ENCODE measurements around the gene LRFN4.

LRFN4 gene

GRCh38 chr11:66858186-66858938, 1.5 kb downstream of the LRFN4 start:
- ATAC-seq (no peak), DNase-seq (no peak)

DNA sequence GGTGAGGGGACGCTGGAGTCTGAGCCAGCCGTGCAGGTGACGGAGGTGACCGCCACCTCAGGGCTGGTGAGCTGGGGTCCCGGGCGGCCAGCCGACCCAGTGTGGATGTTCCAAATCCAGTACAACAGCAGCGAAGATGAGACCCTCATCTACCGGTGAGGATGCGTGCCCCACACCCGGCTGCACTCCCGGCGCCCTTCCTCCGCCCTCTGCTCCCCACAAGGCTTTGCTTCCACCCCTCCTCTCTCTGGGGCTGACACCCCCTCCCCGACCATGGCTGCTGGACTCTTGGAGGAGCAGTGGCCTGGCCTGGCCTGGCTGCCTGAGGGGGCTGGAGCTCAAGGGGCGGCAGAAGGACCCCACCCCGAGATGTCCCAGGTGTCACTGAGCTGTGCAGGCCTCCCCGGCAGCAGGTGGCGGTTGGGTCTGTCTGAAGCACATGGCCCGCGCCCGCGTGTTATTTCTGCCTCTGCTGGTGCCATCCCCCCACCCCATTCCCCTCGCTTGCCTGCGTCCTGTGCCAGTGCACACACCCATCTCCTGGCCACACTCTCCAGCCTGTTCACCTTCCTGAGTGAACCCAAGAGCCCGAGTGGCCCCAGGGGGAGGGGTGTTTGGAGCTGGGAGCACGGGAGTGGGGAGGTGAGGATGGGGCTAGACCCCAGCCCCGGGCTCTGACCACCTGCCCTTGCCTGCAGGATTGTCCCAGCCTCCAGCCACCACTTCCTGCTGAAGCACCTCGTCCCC, 2.2 kb downstream of the LRFN4 start:
- ATAC-seq (no peak), DNase-seq (no peak)

DNA sequence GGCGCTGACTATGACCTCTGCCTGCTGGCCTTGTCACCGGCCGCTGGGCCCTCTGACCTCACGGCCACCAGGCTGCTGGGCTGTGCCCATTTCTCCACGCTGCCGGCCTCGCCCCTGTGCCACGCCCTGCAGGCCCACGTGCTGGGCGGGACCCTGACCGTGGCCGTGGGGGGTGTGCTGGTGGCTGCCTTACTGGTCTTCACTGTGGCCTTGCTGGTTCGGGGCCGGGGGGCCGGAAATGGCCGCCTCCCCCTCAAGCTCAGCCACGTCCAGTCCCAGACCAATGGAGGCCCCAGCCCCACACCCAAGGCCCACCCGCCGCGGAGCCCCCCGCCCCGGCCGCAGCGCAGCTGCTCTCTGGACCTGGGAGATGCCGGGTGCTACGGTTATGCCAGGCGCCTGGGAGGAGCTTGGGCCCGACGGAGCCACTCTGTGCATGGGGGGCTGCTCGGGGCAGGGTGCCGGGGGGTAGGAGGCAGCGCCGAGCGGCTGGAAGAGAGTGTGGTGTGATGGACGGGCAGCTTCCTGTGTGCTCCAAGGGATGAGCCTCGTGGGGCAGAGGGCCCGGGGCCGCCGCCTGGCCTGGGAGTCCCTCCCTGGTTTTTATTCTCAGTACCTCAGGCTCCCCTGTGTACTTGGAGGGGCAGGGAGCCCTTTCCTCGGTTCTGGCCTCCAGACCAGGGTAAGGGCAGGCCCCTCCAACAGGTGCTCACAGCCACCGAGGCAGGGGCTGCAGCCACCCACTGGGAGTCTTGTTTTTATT, 3.0 kb downstream of the LRFN4 start:
- no peak for ATAC-seq

GRCh38 chr11:66860449-66860831, 3.6 kb downstream of the LRFN4 start:
- DNase-seq: no peak
- no peak for ATAC-seq

More for the DNA sequence above, 3.0 kb downstream of the LRFN4 start:
- DNase-seq: no peak

DNA sequence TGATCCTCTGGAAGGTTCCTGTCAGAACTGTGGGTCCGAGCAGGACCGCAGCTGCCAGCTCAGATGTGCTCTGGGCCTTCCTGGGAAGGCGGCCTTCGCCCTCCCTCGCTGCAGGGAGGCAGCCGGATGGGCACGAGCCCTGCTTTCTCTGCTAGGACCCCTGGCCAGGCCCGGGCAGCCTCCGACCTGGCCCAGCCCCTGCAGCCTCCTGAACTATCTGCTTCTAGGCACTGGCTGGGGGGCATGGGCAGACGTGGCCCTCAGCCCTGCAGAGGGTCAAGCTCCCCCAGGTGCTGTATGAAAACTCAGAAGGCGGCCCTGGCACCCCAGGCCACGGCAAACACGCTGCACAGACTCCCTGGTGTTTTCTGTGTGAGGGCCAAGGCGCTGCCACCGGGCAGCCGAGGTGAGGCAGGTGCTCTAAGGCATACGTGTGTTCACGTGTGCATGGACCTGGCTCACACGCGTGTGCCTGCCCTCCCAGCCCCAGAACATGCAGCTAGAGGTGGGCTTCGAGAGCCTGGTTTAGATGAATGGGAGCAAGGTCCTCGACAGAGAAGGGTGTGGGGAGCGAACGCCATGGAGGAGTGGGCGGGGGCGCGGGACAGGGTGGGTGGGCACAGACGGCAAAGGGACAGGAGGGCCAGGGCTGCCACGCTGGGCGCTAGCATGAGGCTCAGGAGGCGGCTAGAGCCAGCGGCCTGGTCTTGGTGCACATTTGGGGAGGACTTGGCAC, 4.3 kb downstream of the LRFN4 start:
- no peak for DNase-seq
- ATAC-seq: no peak

GRCh38 chr11:66861774-66862558, 5.1 kb downstream of the LRFN4 start:
- DNase-seq: no peak
- ATAC-seq: no peak

- ATAC-seq (no peak), DNase-seq (no peak)
Observed at GRCh38 chr11:66862559-66863037, 5.7 kb downstream of the LRFN4 start.

DNA sequence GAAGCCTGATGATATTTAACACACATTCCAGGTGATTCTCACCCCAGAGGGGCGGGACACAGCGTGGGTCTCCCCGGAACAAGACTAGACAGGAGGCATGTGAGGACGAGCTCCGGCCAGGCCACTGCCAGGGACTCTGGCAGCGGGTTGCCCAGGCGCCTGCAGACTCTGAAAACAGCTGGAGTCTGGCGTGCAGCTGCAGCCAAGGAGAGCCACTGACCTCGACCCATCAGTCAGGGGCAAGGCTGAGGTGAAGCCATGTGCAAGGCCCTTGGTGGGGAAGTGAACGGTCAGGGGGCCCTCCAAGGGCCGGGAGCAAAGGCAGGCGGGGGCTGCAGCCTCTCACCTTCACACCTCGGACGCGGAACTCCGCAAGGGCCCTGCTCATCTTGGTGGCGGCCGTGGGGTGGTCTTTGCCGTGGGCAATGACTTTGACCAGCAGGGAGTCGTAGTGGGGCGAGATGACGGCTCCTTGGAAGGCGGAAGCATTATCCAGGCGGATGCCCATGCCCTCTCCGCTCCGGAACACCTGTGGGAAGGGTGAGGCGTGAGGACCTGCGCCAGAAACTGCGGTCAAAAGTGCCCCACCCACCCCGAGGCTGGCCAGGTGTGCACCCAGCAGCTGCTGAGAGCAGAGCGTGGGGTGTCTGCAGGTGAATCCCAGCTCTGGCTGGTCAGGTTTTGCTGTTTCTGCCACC, 6.7 kb downstream of the LRFN4 start:
- no peak for ATAC-seq
- DNase-seq: no peak

- DNase-seq (no peak), ATAC-seq (no peak)
Observed at GRCh38 chr11:66864172-66864901, 7.5 kb downstream of the LRFN4 start.

DNA sequence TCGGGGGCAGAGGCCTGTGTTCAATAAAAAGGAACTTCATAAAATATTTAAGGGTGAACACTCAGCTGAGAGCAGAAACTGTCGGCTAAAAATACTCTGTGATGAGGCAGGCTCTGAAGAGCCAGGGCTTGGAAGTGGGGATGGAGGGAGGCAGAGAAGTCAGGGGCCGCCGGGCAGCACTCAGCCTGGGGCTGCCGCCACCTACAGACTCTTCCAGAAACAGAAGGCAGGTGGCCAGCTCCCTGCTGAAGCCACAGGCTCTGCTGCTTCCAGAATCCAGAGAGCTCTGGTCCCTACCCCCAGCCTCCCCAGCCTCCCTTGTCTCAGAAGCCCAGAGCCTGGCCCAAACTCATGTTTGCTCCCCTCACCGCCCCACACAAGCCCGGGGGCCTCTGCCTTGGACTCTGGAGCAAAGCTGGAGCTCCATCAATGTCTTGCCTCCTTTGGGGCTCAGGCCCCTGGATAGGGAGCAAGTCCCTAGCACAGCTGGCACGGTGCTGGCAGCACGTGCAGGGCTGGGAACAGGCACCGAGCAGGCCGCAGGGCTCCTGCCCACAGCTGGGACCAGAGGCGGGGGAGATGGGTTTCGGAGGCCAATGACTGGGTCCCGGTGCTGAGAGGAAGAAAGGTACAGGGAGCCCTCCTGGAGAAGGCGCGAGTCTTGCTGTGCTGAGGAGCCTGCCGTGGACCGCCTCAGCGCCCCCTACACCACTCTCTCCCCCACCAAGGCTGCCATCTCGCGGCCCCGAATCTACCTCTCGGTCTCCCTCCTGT, 8.2 kb downstream of the LRFN4 start:
- ATAC-seq: no peak
- no peak for DNase-seq

DNA sequence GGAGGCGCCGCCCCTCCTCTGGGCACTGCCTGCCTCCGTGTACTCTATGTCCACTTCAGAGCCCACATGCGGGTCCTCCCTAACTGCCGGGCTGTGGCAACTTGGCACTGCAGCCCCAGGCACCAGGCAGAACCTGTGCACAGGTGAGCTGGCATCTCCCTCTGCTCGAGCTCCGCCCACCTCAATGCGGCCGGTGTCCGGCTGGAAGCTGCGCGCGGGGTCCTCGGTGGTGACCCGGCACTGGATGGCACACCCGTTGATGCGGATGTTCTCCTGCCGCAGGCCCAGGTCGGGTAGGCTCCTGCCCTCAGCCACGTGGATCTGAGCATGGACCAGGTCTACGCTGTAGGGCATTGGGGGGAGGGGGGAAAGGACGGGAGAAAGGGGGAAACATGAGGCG, 9.1 kb downstream of the LRFN4 start:
- no peak for ATAC-seq
- DNase-seq: no peak

DNA sequence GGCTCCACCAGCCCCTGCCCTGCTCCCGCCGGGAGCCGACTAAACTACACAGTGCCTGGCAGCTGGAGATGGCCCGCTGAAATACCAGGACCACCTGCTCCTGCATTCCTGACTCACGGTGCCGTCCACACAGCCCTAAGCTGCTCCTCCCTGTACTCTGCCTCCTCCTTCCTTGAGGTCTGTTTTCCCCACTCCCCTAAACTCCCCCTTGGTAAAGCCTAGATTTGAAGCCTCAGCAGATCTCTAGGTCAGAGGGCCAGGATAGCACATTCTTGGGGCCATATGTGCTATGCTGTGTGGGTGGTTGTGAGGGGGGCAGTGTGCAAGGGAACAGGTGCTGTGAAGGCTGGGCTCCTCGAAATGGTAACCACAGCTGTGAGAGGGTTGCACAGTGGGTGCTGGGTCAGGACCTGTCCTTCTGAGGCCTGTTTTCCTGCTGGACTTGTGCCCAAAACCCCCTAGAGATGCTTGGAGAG, 9.7 kb downstream of the LRFN4 start:
- ATAC-seq: no peak
- DNase-seq: no peak

GRCh38 chr11:66867425-66868040, 10.7 kb downstream of the LRFN4 start:
- ATAC-seq (no peak), DNase-seq (no peak)

DNA sequence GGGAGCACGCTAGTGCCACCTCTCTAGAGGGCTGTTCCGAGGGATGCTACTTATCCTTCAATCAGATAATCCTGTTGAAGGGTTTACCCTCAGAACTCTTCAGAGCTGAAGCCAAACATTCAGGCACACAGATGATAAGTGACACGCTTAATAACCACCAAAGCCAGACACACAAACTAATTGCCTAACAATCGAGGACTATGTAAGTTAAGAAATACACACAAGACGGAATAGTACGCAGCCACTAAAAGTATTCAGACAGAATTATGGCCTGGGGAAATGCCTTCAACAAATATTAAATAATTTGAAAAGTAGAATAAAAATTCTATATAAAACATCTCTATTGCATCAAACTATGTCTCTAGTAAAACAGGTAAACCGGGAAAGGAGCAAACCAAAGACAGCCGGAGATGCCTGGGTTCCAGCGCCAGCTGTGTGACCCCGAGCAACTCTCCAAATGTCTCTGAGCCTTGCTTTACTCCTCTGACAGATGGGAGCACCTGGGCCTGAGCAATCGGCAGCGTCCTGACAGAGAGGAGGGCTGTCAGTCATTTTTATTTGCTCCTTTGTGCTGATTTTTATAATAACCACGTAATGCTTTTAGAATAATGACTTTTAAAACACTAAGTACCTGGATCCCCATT, 11.3 kb downstream of the LRFN4 start:
- ATAC-seq: no peak
- no peak for DNase-seq

- ATAC-seq (peak; percentile 80), DNase-seq (peak; percentile 88)
Observed at GRCh38 chr11:66868726-66869566, 12.1 kb downstream of the LRFN4 start.

GRCh38 chr11:66869567-66869870, 12.7 kb downstream of the LRFN4 start:
- no peak for ATAC-seq

GRCh38 chr11:66870131-66870530, 13.3 kb downstream of the LRFN4 start:
- DNase-seq (no peak), ATAC-seq (no peak)

More at GRCh38 chr11:66869567-66869870, 12.7 kb downstream of the LRFN4 start:
- no peak for DNase-seq

Data from stimulated activated naive CD8-positive, alpha-beta T cell treated with anti-CD3 and anti-CD28 coated beads, Interleukin-15, Interleukin-2, amounts not matched to agents 100 U/mL and 50 U/mL, for 24 hours (primary cell).